H7 (cell line): Measurements from ENCODE around the gene APOA1. TPM values are rescaled to one million over a fixed set of nuclear protein-coding genes. Genes with fewer than 3 reads are reported as not detected.
"Not testable (repeated sequence)": the region's sequence is repeated elsewhere in the genome, so short reads cannot be mapped to it uniquely, and the experiment has no call there.

Source experiments
- DNase-seq: peaks from one replicate; pipeline ENCODE4 v3.0.0; 2012
- H3K27me3 ChIP-seq: 2 replicates; pipeline ENCODE4 v1.6.0; 2011; ENCODE audit warnings: mild to moderate bottlenecking, low read length; ENCODE audit not compliant: control insufficient read depth, insufficient read depth
- H3K36me3 ChIP-seq: replicated peaks from 2 replicates; pipeline ENCODE4 v1.5.1; 2011; ENCODE audit warnings: low read length; ENCODE audit not compliant: control insufficient read depth, insufficient read depth
- H3K4me3 ChIP-seq: 2 replicates; pipeline ENCODE4 v1.5.1; 2011; ENCODE audit warnings: low read depth, mild to moderate bottlenecking, control low read depth, low read length, moderate library complexity; ENCODE audit not compliant: insufficient read depth
- total RNA-seq: library from RNA; depleted of rRNA; stranded (reverse); fragments of >200 nt; shearing (Covaris generic); gene quantifications from 2 replicates; pipeline ENCODE4 v1.2.3, GENCODE V29; 2014

The APOA1 gene
- total RNA-seq, 1 experiment from 2014 or later, result 12.8 TPM

- Histone ChIP-seq H3K4me3 (no peak within 1 kb of the TSS), H3K36me3 (no peaks in the 10 kb centered on the region), H3K27me3 (no peaks in the 10 kb centered on the region; the same call in 1 of the 2 replicates)
- DNase-seq, result peak; percentile 44
Measured at GRCh38 chr11:116823031-116823843, 14.2 kb downstream of the APOA1 start, which contains the start of gene APOA4. Gene APOA4, minus strand, starts transcription at chr11:116823304. Its CDS starts 113 bp downstream, at chr11:116823191.

GRCh38 chr11:116822575-116822974 is 14.8 kb downstream of the APOA1 start:
- Histone ChIP-seq H3K4me3 (no peak overlapping the region), H3K27me3 (no peaks in the 10 kb centered on the region; the same call in 1 of the 2 replicates), H3K36me3 (no peaks in the 10 kb centered on the region)
- DNase-seq, result no peak

- DNase-seq, result peak; percentile 16
- Histone ChIP-seq H3K27me3 (no peaks in the 10 kb centered on the region; the same call in 1 of the 2 replicates), H3K36me3 (no peaks in the 10 kb centered on the region), H3K4me3 (no peak overlapping the region)
Measured at GRCh38 chr11:116821050-116821918, 16.1 kb downstream of the APOA1 start.

DNA sequence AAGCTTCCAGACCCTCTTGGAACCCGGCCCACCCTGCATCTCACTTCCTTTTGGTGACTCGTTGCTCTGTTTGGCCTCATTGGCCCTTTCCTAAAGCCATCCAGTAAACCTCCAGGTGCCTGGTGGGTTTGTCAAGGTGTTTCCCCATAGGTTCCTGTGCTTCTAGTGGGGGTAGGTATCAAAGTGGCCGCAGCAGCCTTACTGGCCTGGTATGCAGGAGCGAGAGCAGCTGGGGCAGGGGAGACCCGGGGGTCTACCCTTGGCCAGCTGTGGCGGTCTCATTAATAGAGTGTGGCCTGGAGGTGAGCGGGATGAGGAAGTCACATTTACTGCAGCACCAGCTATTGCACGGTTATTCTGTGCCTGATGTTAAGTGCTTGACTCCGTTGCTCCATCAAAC is 18.4 kb downstream of the APOA1 start:
- Histone ChIP-seq H3K27me3 (no peaks in the 10 kb centered on the region), H3K36me3 (no peaks in the 10 kb centered on the region), H3K4me3 (no peak overlapping the region)
- DNase-seq, result no peak

- Histone ChIP-seq H3K27me3 (no peaks in the 10 kb centered on the region), H3K36me3 (no peaks in the 10 kb centered on the region), H3K4me3 (no peak overlapping the region)
- no peak for DNase-seq
Measured at GRCh38 chr11:116814502-116814901, 22.9 kb downstream of the APOA1 start.

DNA sequence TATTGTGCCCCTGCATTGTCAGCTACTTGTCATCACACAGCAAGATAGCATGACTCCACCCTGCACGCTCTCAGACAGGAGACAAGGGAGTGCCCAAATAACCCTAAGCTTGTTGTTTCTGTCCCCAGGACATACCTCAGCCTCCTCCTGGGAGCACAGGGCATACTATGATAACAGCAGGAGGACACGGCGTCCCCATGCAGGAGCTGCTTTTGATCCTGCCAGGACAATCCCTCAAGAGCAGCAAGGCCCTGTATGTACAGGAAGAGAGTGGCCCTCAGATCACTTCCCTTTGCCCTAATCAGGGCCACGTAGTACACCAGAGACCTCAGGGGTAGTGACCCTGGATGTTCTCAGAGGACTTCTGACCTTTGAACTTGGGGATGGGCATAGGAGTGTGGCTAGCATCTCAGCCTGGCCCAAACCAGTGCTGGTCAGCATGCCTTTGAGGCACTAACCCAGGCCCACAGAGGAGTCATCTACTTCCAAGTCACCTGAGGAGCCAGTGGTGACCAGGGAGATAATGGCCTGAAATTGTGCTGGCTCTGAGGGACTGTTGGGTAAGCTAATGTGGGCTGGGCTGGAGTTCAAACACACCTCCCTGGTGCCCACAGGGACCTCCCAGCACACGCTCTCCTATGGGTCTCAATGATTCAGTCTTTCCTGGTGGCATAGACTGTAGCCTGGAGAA is 23.5 kb downstream of the APOA1 start:
- DNase-seq, result no peak
- H3K27me3 ChIP-seq, result no peaks in the 10 kb centered on the region
- no peaks in the 10 kb centered on the region for H3K36me3 ChIP-seq
- no peak overlapping the region for H3K4me3 ChIP-seq

DNA sequence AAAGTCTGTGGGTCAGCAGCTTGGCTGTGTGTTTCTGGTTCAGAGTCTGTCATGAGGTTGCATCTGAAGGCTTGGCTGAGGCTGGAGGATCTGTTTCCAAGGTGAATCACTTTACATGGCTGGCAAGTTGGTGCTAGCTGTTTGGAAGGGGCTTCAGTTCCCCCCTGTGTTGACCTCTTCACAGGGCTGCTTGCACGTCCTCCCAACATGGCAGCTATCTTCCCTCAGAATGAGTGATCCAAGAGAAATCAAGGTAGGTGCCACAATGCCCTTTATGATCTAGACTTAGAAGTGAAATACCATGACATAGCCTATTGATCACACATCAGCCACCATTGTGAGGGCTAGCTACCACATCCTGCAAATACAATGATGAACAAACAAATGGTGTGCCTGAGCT is 24.3 kb downstream of the APOA1 start:
- H3K27me3 ChIP-seq, result no peaks in the 10 kb centered on the region
- H3K36me3 ChIP-seq, result no peaks in the 10 kb centered on the region
- no peak overlapping the region for H3K4me3 ChIP-seq
- no peak for DNase-seq

- Histone ChIP-seq H3K4me3 (no peak overlapping the region), H3K36me3 (no peaks in the 10 kb centered on the region), H3K27me3 (no peaks in the 10 kb centered on the region)
- no peak for DNase-seq
Measured at GRCh38 chr11:116812109-116812508, 25.3 kb downstream of the APOA1 start.

- no peak for DNase-seq
- Histone ChIP-seq H3K36me3 (no peaks in the 10 kb centered on the region), H3K4me3 (no peak overlapping the region), H3K27me3 (no peaks in the 10 kb centered on the region)
Measured at GRCh38 chr11:116811194-116811593, 26.2 kb downstream of the APOA1 start.

DNA sequence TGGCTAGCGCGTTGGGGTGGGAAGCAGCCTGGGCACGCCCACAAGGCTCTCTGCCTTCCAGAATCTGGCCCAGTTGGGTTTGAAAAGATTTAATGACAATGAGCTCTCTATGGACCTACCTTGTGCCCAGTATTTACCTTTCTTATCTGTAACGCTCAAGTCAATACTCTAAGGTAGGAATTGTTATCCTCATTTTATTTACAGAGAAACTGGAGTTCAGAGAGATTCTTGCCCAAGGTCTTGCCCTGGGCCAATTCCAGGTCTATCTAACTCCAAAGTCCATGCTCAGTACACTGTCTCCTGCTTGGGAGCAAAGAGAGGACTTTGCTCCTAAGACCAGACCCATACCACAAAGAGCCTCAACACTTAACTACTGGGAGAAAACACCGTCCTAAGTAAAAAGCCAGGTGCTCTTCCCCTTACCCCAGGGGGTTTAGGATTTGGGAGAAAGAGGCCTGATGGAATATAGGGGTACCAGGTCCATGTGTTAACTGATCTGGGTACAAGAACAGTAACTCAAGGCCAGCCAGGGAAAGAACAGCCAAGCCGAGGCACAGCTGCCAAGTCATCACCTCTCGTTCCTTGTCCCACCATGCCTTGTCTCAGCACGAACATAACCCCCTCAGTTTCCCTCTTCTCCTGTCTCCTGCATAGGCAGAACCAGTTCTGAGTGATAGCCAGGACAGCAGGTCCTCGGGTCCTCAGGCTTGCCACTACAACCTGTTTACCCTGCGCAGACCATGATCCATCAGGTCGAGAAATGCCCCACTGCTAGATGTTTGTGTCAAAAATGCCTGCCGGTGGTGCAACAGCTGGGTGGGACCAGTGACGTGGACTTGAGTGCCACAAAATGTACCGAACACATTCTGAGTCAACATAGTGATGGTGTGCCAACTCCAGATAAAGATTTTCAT is 28.9 kb downstream of the APOA1 start:
- no peaks in the 10 kb centered on the region for H3K27me3 ChIP-seq
- no peak overlapping the region for H3K4me3 ChIP-seq
- no peaks in the 10 kb centered on the region for H3K36me3 ChIP-seq
- DNase-seq, result no peak

DNA sequence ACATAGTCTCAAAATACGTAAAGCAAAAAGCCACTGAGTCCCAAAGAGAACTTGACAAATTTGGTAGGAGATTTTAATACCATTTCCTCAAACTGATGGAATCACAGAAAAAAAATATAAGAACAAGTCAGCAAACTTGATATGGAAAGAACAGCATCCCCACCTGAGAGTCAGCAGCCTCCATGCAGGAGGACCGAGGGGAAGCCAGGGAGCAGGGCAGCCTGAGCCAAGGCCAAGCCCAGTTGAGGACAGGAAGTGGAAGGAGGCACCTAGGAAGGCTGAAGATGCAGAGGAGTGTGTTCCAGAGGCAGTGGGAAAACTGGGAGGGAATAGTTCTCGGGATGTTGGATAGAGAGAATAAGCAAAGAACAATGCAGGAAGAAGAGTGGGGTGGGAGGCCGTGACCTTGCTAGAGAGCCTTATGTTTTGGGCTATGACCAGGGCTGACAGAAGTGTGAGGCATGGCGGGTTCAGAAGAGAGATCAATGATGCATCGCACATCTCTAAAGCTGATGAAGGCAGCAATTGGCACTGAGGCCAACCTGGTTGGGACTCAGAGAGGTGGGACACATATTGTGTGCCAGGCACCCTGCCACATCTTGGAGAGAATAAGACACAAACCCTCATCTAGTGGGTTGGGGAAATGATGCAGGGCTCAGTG is 29.7 kb downstream of the APOA1 start:
- H3K27me3 ChIP-seq, result no peaks in the 10 kb centered on the region
- no peaks in the 10 kb centered on the region for H3K36me3 ChIP-seq
- no peak for DNase-seq
- H3K4me3 ChIP-seq, result no peak overlapping the region

DNA sequence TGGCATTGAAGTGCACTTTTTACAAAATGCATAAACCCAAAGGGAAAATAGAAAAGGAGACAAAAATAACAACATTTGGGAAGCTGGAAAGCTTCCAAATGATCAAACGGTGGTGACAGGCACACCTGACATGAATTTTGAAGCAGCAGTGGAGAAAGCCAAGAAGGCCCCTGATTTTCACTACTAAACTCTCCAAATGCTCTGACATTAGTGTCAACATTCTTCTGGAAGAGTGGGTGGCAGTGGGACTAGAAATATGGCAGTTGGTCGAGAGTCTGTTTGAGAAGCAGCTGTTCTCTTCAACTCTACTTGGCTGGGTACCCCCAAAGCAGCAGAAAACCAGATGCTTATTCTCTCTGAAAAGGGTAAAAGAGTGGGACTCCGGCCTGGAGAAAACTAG is 33.4 kb downstream of the APOA1 start:
- H3K27me3 ChIP-seq, result no peaks in the 10 kb centered on the region

DNA sequence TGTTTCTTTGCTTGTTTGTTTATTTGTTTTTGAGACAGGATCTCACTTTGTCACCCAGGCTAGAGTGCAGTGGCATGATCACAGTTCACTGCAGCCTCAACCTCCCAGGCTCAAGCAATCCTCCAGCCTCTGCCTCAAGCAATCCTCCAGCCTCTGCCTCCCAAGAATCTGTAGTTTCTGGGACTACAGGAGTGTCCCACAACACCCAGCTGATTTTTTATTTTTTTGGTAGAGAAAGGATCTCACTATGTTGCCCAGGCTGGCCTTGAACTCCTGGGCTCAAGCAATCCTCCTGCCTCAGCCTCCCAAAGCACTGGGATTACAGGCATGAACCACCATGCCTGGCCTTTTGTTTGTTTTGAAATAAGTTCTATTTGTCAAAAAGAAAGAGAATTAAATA is 35.8 kb downstream of the APOA1 start:
- H3K36me3 ChIP-seq, H3K27me3 ChIP-seq, DNase-seq, H3K4me3 ChIP-seq: not testable (repeated sequence)

More for the DNA sequence above, 33.4 kb downstream of the APOA1 start:
- no peak overlapping the region for H3K4me3 ChIP-seq
- no peaks in the 10 kb centered on the region for H3K36me3 ChIP-seq
- DNase-seq, result no peak
